Osteoblast (primary cell): ENCODE results near the gene ADCY10. TPM values are rescaled to one million over a fixed set of nuclear protein-coding genes. Genes with fewer than 3 reads are reported as not detected.

Experiments used
- DNase-seq: peaks from one replicate; pipeline ENCODE4 v3.0.0; 2011; ENCODE audit warnings: low spot score, mixed read lengths; ENCODE audit not compliant: insufficient read length; ENCODE audit errors: missing footprints
- H2AFZ ChIP-seq: 2 replicates; pipeline ENCODE4 v1.6.0; 2011; ENCODE audit warnings: mild to moderate bottlenecking, low read length
- H3K27ac ChIP-seq: 2 replicates; pipeline ENCODE4 v1.5.1; 2011; ENCODE audit warnings: mild to moderate bottlenecking, low read depth, low read length, moderate library complexity
- H3K27me3 ChIP-seq: 2 replicates; pipeline ENCODE4 v1.6.0; 2012; ENCODE audit warnings: mild to moderate bottlenecking, control low read depth, inconsistent platforms, low read length, moderate library complexity; ENCODE audit not compliant: insufficient read depth
- H3K36me3 ChIP-seq: 2 replicates; pipeline ENCODE4 v1.5.1; 2011; ENCODE audit warnings: mild to moderate bottlenecking, low read length, control low read depth, moderate library complexity; ENCODE audit not compliant: insufficient read depth
- H3K4me1 ChIP-seq: 2 replicates; pipeline ENCODE4 v1.5.1; 2011; ENCODE audit warnings: mild to moderate bottlenecking, low read length, control low read depth, moderate library complexity; ENCODE audit not compliant: insufficient read depth
- H3K4me2 ChIP-seq: 2 replicates; pipeline ENCODE4 v1.6.0; 2011; ENCODE audit warnings: mild to moderate bottlenecking, low read length; ENCODE audit not compliant: insufficient read depth
- H3K4me3 ChIP-seq: fragments of 200-600 bp; sonication (generic); 3 replicates; pipeline ENCODE4 v1.5.1; 2012; ENCODE audit warnings: mild to moderate bottlenecking, low read length, inconsistent platforms; ENCODE audit not compliant: insufficient read depth
- H3K79me2 ChIP-seq: 2 replicates; pipeline ENCODE4 v1.6.0; 2012; ENCODE audit warnings: mild to moderate bottlenecking, low read length, control low read depth, inconsistent platforms; ENCODE audit not compliant: insufficient read depth
- H3K9me3 ChIP-seq: 2 replicates; pipeline ENCODE4 v1.5.1; 2011; ENCODE audit warnings: low read depth, low read length, control low read depth
- H4K20me1 ChIP-seq: 2 replicates; pipeline ENCODE4 v1.6.0; 2012; ENCODE audit warnings: mild to moderate bottlenecking, low read length, control low read depth; ENCODE audit not compliant: insufficient read depth
- CTCF ChIP-seq: IDR thresholded peaks from 2 replicates; pipeline ENCODE4 v1.5.1; 2011; ENCODE audit warnings: mild to moderate bottlenecking, low read depth, low read length, moderate library complexity; ENCODE audit errors: extremely low read depth
- total RNA-seq: library from RNA; depleted of rRNA; stranded (reverse); fragments of >200 nt; gene quantifications from 2 replicates; pipeline ENCODE4 v1.2.3, GENCODE V29; 2012

The ADCY10 gene
- total RNA-seq, 1 donor, result 0.36 TPM

- no peak overlapping the region for H2AFZ ChIP-seq
- no peak overlapping the region for H3K4me3 ChIP-seq
- H3K4me2 ChIP-seq, result no peak overlapping the region
- TF ChIP-seq CTCF, result no peak
- H4K20me1 ChIP-seq, result no peaks in the 10 kb centered on the region
- no peak for DNase-seq
- peaks cover 1% of the 10 kb centered on the region for H3K9me3 ChIP-seq
- no peaks in the 10 kb centered on the region for H3K79me2 ChIP-seq
- no peaks in the 10 kb centered on the region for H3K27me3 ChIP-seq
- no peaks in the 10 kb centered on the region for H3K4me1 ChIP-seq
- H3K27ac ChIP-seq, result no peak overlapping the region
- peaks cover 9% of the 10 kb centered on the region for H3K36me3 ChIP-seq
These were observed 3.4 kb downstream of the ADCY10 start for GRCh38 chr1:167910530-167910929.

DNA sequence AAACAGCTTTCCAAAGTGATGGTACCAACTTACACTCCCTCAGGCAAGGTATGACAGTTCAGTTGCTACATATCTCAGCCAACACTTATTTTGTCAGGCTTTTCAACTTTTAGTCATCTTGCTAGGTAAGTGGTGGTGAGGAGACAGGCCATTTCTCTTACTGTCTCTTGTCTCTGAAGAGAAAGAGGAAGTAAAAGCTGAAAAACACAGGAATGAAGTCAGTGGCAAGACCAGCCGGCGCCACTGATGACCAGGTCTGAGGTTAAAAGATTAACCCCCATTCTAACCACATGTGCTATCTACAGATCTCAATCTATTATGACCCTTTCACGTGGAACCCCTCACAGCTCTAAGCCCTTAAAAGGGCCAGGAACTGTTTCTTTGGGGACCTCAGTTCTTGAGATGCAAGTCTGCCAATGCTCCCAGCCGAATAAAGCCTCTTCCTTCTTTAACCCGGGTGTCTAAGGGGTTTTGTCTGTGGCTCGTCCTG, 4.2 kb downstream of the ADCY10 start:
- peaks cover 1% of the 10 kb centered on the region for H3K9me3 ChIP-seq
- H3K4me1 ChIP-seq, result peaks cover 7% of the 10 kb centered on the region
- peaks cover 9% of the 10 kb centered on the region for H3K36me3 ChIP-seq
- H3K27me3 ChIP-seq, result no peaks in the 10 kb centered on the region
- H3K4me2 ChIP-seq, result no peak overlapping the region
- H3K79me2 ChIP-seq, result no peaks in the 10 kb centered on the region
- H4K20me1 ChIP-seq, result no peaks in the 10 kb centered on the region
- H2AFZ ChIP-seq, result no peak overlapping the region
- DNase-seq, result no peak
- H3K4me3 ChIP-seq, result no peak overlapping the region
- no peak overlapping the region for H3K27ac ChIP-seq
- TF ChIP-seq CTCF, result no peak

GRCh38 chr1:167905671-167906070, 8.3 kb downstream of the ADCY10 start:
- no peak overlapping the region for H3K4me2 ChIP-seq
- no peaks in the 10 kb centered on the region for H3K79me2 ChIP-seq
- peaks cover 13% of the 10 kb centered on the region for H3K4me1 ChIP-seq
- H3K27ac ChIP-seq, result no peak overlapping the region
- TF ChIP-seq CTCF, result no peak
- H4K20me1 ChIP-seq, result no peaks in the 10 kb centered on the region
- no peak overlapping the region for H3K4me3 ChIP-seq
- peak overlapping the region; percentile 65 for H2AFZ ChIP-seq
- H3K36me3 ChIP-seq, result no peaks in the 10 kb centered on the region
- H3K27me3 ChIP-seq, result no peaks in the 10 kb centered on the region
- H3K9me3 ChIP-seq, result peaks cover 1% of the 10 kb centered on the region
- DNase-seq, result no peak

- no peaks in the 10 kb centered on the region for H3K79me2 ChIP-seq
- H3K36me3 ChIP-seq, result no peaks in the 10 kb centered on the region
- H3K9me3 ChIP-seq, result peaks cover 1% of the 10 kb centered on the region
- TF ChIP-seq CTCF, result no peak
- H2AFZ ChIP-seq, result peak overlapping the region; percentile 65
- H3K4me3 ChIP-seq, result no peak overlapping the region
- H3K4me2 ChIP-seq, result no peak overlapping the region
- DNase-seq, result no peak
- H3K4me1 ChIP-seq, result peaks cover 13% of the 10 kb centered on the region
- peak overlapping the region; percentile 43 for H3K27ac ChIP-seq
- H4K20me1 ChIP-seq, result no peaks in the 10 kb centered on the region
- H3K27me3 ChIP-seq, result no peaks in the 10 kb centered on the region
These were observed 8.8 kb downstream of the ADCY10 start for GRCh38 chr1:167905182-167905581.
